ENCODE data around the gene PGGHG.

GRCh38 chr11:316891-317301, 28.0 kb downstream of the PGGHG start:
- TF ChIP-seq EZH2 (IDR thresholded peaks at IDR 0.05; ENCODE audit: low read length, unreplicated experiment), result no peak
- TF ChIP-seq, protein P1, sequence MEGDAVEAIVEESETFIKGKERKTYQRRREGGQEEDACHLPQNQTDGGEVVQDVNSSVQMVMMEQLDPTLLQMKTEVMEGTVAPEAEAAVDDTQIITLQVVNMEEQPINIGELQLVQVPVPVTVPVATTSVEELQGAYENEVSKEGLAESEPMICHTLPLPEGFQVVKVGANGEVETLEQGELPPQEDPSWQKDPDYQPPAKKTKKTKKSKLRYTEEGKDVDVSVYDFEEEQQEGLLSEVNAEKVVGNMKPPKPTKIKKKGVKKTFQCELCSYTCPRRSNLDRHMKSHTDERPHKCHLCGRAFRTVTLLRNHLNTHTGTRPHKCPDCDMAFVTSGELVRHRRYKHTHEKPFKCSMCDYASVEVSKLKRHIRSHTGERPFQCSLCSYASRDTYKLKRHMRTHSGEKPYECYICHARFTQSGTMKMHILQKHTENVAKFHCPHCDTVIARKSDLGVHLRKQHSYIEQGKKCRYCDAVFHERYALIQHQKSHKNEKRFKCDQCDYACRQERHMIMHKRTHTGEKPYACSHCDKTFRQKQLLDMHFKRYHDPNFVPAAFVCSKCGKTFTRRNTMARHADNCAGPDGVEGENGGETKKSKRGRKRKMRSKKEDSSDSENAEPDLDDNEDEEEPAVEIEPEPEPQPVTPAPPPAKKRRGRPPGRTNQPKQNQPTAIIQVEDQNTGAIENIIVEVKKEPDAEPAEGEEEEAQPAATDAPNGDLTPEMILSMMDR (conservative IDR thresholded peaks at IDR 0.05; ENCODE audit: low read depth, low read length), result no peak

All from PC-3 (cell line).